ENCODE data around the gene BEND7. TPM values are rescaled to one million over a fixed set of nuclear protein-coding genes. Genes with fewer than 3 reads are reported as not detected.

Gene BEND7
- total and polyA plus RNA-seq, 2 donors from 2014 or later, result 16.7 to 37.9 TPM

DNA sequence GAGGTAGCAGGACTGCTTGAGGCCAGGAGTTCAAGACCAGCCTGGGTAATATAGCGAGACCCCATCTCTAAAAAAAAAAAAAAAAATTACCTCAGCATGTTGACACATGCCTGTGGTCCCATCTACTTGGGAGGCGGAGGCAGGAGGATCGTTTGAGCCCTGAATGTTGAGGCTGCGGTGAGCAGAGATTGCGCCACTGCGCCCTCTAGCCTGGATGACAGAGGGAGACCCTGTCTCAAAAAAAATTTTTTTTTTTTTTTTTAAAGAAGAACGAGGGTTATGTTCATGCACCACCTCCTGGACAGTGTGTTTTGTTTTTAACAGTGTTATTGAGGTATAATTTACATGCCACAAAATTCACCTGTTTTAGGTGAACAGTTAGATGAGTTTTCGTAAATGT is 129.6 kb downstream of the BEND7 start:
- DNase-seq, result no peak
- no peaks in the 10 kb centered on the region for H3K27me3 ChIP-seq (ENCODE audit: control insufficient read depth, insufficient read depth, low read length)
- no peak for FAIRE-seq
- no peak for TF ChIP-seq CTCF (IDR thresholded peaks at IDR 0.05; ENCODE audit: borderline replicate concordance, extremely low read depth, insufficient read depth)
- H3K9me3 ChIP-seq (ENCODE audit: control insufficient read depth in 2 of 3, insufficient read depth in 1 of 3, low read length in 3 of 3), result no peaks in the 10 kb centered on the region
- H3K4me1 ChIP-seq (ENCODE audit: control insufficient read depth in 2 of 3, insufficient read depth in 2 of 3, low read depth in 1 of 3, low read length in 3 of 3), result no peaks in the 10 kb centered on the region
- H3K4me3 ChIP-seq (ENCODE audit: low read length in 3 of 3), result no peak overlapping the region
- intact Hi-C loops (cut with DNase I), result no loop called here
- H3K36me3 ChIP-seq (ENCODE audit: control insufficient read depth in 2 of 3, insufficient read depth in 3 of 3, low read length in 3 of 3), result no peaks in the 10 kb centered on the region
- no peak overlapping the region for H3K27ac ChIP-seq (ENCODE audit: low read depth in 2 of 2, low read length in 2 of 2)
- no peak overlapping the region for H3K9ac ChIP-seq (ENCODE audit: low read length in 3 of 3)

GRCh38 chr10:13397052-13397451 is 131.8 kb downstream of the BEND7 start:
- no peak for FAIRE-seq
- H3K27me3 ChIP-seq (ENCODE audit: control insufficient read depth, insufficient read depth, low read length), result no peaks in the 10 kb centered on the region
- H3K27ac ChIP-seq (ENCODE audit: low read depth in 2 of 2, low read length in 2 of 2), result no peak overlapping the region
- no peak for DNase-seq
- intact Hi-C loops (cut with DNase I), result no loop called here
- TF ChIP-seq CTCF (IDR thresholded peaks at IDR 0.05; ENCODE audit: borderline replicate concordance, extremely low read depth, insufficient read depth), result no peak
- no peak overlapping the region for H3K4me3 ChIP-seq (ENCODE audit: low read length in 3 of 3)
- H3K36me3 ChIP-seq (ENCODE audit: control insufficient read depth in 2 of 3, insufficient read depth in 3 of 3, low read length in 3 of 3), result no peaks in the 10 kb centered on the region
- H3K9ac ChIP-seq (ENCODE audit: low read length in 3 of 3), result no peak overlapping the region
- H3K9me3 ChIP-seq (ENCODE audit: control insufficient read depth in 2 of 3, insufficient read depth in 1 of 3, low read length in 3 of 3), result no peaks in the 10 kb centered on the region
- no peaks in the 10 kb centered on the region for H3K4me1 ChIP-seq (ENCODE audit: control insufficient read depth in 2 of 3, insufficient read depth in 2 of 3, low read depth in 1 of 3, low read length in 3 of 3)

- intact Hi-C loops (cut with DNase I), result no loop called here
- Histone ChIP-seq H3K9ac (ENCODE audit: low read length in 3 of 3) (no peak overlapping the region), H3K4me3 (ENCODE audit: low read length in 3 of 3) (no peak overlapping the region), H3K27me3 (ENCODE audit: control insufficient read depth, insufficient read depth, low read length) (no peaks in the 10 kb centered on the region), H3K36me3 (ENCODE audit: control insufficient read depth in 2 of 3, insufficient read depth in 3 of 3, low read length in 3 of 3) (no peaks in the 10 kb centered on the region), H3K4me1 (ENCODE audit: control insufficient read depth in 2 of 3, insufficient read depth in 2 of 3, low read depth in 1 of 3, low read length in 3 of 3) (no peaks in the 10 kb centered on the region), H3K27ac (ENCODE audit: low read depth in 2 of 2, low read length in 2 of 2) (no peak overlapping the region), H3K9me3 (ENCODE audit: control insufficient read depth in 2 of 3, insufficient read depth in 1 of 3, low read length in 3 of 3) (no peaks in the 10 kb centered on the region)
- no peak for FAIRE-seq
- TF ChIP-seq CTCF (IDR thresholded peaks at IDR 0.05; ENCODE audit: borderline replicate concordance, extremely low read depth, insufficient read depth), result no peak
- no peak for DNase-seq
Observed at GRCh38 chr10:13396369-13396768, 132.4 kb downstream of the BEND7 start.

- no peaks in the 10 kb centered on the region for H3K9me3 ChIP-seq (ENCODE audit: control insufficient read depth in 2 of 3, insufficient read depth in 1 of 3, low read length in 3 of 3)
- DNase-seq, result no peak
- H3K9ac ChIP-seq (ENCODE audit: low read length in 3 of 3), result no peak overlapping the region
- no peaks in the 10 kb centered on the region for H3K4me1 ChIP-seq (ENCODE audit: control insufficient read depth in 2 of 3, insufficient read depth in 2 of 3, low read depth in 1 of 3, low read length in 3 of 3)
- FAIRE-seq, result no peak
- no peaks in the 10 kb centered on the region for H3K27me3 ChIP-seq (ENCODE audit: control insufficient read depth, insufficient read depth, low read length)
- no peaks in the 10 kb centered on the region for H3K36me3 ChIP-seq (ENCODE audit: control insufficient read depth in 2 of 3, insufficient read depth in 3 of 3, low read length in 3 of 3)
- intact Hi-C loops (cut with DNase I), result no loop called here
- no peak overlapping the region for H3K4me3 ChIP-seq (ENCODE audit: low read length in 3 of 3)
- no peak for TF ChIP-seq CTCF (IDR thresholded peaks at IDR 0.05; ENCODE audit: borderline replicate concordance, extremely low read depth, insufficient read depth)
- no peak overlapping the region for H3K27ac ChIP-seq (ENCODE audit: low read depth in 2 of 2, low read length in 2 of 2)
Observed at GRCh38 chr10:13395540-13395939, 133.3 kb downstream of the BEND7 start.
